ENCODE data around the gene CPT2.

DNA sequence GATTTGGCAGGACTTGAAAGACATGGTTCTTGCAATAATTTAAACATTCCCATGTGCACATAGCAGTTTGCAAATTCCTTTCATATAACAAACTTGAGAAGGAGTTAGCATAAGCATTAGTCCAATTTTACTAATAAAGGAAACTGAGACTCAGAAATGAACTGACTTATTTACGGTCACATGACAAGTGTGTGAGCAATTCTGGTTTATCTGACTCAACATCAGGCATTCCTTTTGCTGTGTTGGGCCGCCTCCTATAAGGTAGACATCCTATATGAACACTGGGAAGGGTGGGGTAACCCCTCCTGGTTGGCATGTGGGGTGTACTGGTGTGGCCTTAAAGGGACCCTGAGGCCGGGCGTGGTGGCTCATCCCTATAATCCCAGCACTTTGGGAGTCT is 8.5 kb upstream of the CPT2 start:
- TF ChIP-seq CEBPB (tag; IDR thresholded peaks at IDR 0.05) (no peak), RB1 (IDR thresholded peaks at IDR 0.05; ENCODE audit: low read depth) (no peak)
- TF ChIP-seq, protein P1, sequence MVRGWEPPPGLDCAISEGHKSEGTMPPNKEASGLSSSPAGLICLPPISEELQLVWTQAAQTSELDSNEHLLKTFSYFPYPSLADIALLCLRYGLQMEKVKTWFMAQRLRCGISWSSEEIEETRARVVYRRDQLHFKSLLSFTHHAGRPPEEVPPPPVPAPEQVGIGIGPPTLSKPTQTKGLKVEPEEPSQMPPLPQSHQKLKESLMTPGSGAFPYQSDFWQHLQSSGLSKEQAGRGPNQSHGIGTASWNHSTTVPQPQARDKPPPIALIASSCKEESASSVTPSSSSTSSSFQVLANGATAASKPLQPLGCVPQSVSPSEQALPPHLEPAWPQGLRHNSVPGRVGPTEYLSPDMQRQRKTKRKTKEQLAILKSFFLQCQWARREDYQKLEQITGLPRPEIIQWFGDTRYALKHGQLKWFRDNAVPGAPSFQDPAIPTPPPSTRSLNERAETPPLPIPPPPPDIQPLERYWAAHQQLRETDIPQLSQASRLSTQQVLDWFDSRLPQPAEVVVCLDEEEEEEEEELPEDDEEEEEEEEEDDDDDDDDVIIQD (CRISPR knock-in tag; IDR thresholded peaks at IDR 0.05): no peak
